ENCODE data around the gene COLEC11.

- no peak for TF ChIP-seq EP300 (IDR thresholded peaks at IDR 0.05)
- TF ChIP-seq, protein P1, sequence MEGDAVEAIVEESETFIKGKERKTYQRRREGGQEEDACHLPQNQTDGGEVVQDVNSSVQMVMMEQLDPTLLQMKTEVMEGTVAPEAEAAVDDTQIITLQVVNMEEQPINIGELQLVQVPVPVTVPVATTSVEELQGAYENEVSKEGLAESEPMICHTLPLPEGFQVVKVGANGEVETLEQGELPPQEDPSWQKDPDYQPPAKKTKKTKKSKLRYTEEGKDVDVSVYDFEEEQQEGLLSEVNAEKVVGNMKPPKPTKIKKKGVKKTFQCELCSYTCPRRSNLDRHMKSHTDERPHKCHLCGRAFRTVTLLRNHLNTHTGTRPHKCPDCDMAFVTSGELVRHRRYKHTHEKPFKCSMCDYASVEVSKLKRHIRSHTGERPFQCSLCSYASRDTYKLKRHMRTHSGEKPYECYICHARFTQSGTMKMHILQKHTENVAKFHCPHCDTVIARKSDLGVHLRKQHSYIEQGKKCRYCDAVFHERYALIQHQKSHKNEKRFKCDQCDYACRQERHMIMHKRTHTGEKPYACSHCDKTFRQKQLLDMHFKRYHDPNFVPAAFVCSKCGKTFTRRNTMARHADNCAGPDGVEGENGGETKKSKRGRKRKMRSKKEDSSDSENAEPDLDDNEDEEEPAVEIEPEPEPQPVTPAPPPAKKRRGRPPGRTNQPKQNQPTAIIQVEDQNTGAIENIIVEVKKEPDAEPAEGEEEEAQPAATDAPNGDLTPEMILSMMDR (IDR thresholded peaks at IDR 0.05), result no peak
Observed at GRCh38 chr2:3619033-3619432, 24.1 kb downstream of the COLEC11 start.
